ENCODE results near the gene UBE2V1.

DNA sequence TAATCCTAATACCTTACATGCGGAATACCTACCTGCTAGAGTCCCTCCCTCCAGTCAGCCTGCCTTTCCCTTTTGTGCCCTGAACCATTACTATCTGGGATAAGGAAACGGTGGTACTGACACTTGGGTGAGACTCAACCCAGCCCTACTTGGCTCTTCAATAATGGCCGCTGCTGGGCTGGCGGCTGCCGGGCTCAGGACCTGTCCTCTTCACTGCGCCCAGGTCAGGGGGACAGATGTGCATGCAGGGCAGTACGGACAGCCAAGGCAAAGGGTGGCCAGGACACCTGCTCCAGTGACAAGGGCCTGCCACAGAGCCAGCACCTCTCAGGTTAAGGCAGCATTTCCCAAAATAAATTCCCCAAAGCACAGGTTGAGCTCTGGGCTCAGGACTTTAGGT lies 29.9 kb downstream of the UBE2V1 start:
- TF ChIP-seq, protein P1, sequence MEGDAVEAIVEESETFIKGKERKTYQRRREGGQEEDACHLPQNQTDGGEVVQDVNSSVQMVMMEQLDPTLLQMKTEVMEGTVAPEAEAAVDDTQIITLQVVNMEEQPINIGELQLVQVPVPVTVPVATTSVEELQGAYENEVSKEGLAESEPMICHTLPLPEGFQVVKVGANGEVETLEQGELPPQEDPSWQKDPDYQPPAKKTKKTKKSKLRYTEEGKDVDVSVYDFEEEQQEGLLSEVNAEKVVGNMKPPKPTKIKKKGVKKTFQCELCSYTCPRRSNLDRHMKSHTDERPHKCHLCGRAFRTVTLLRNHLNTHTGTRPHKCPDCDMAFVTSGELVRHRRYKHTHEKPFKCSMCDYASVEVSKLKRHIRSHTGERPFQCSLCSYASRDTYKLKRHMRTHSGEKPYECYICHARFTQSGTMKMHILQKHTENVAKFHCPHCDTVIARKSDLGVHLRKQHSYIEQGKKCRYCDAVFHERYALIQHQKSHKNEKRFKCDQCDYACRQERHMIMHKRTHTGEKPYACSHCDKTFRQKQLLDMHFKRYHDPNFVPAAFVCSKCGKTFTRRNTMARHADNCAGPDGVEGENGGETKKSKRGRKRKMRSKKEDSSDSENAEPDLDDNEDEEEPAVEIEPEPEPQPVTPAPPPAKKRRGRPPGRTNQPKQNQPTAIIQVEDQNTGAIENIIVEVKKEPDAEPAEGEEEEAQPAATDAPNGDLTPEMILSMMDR (IDR thresholded peaks at IDR 0.05), result no peak
- no peak for TF ChIP-seq POLR2A (IDR thresholded peaks at IDR 0.05)
- no peak for TF ChIP-seq POLR2AphosphoS5 (IDR thresholded peaks at IDR 0.05)

Measured in prostate gland (tissue), 2 donors.